GM21786 (cell line): Measurements from ENCODE around the gene MAP3K5.

ENCODE experiments used
- ATAC-seq: cut with Tn5 transposase; IDR thresholded peaks from one replicate; pipeline ENCODE4 v1.9.1; 2021; ENCODE audit not compliant: unreplicated experiment

MAP3K5 gene

GRCh38 chr6:136525586-136526195, 266.6 kb downstream of the MAP3K5 start:
- ATAC-seq = no peak

- no peak for ATAC-seq
Measured at GRCh38 chr6:136524936-136525413, 267.3 kb downstream of the MAP3K5 start.

GRCh38 chr6:136524339-136524935, 267.8 kb downstream of the MAP3K5 start:
- no peak for ATAC-seq

GRCh38 chr6:136523196-136523595, 269.1 kb downstream of the MAP3K5 start:
- no peak for ATAC-seq

GRCh38 chr6:136522636-136523035, 269.6 kb downstream of the MAP3K5 start:
- ATAC-seq = no peak

- ATAC-seq = no peak
Measured at GRCh38 chr6:136521911-136522310, 270.4 kb downstream of the MAP3K5 start.

GRCh38 chr6:136521427-136521826, 270.9 kb downstream of the MAP3K5 start:
- no peak for ATAC-seq

GRCh38 chr6:136520517-136520916, 271.8 kb downstream of the MAP3K5 start:
- ATAC-seq = no peak

GRCh38 chr6:136517582-136517981, 274.7 kb downstream of the MAP3K5 start:
- ATAC-seq = no peak

- no peak for ATAC-seq
Measured at GRCh38 chr6:136517002-136517401, 275.3 kb downstream of the MAP3K5 start.

- no peak for ATAC-seq
Measured at GRCh38 chr6:136514591-136514990, 277.7 kb downstream of the MAP3K5 start.

GRCh38 chr6:136511926-136512325, 280.4 kb downstream of the MAP3K5 start:
- no peak for ATAC-seq

- no peak for ATAC-seq
Measured at GRCh38 chr6:136511397-136511796, 280.9 kb downstream of the MAP3K5 start.

GRCh38 chr6:136510782-136511181, 281.5 kb downstream of the MAP3K5 start:
- ATAC-seq = no peak

GRCh38 chr6:136510299-136510698, 282.0 kb downstream of the MAP3K5 start:
- no peak for ATAC-seq

- ATAC-seq = no peak
Measured at GRCh38 chr6:136508725-136509392, 283.4 kb downstream of the MAP3K5 start.
